GM23248 (cell line): ENCODE results near the gene GABPB1.

Experiments
- EZH2 ChIP-seq: fragments of 200-600 bp; sonication (generic); IDR thresholded peaks from 2 replicates; pipeline ENCODE4 v1.6.1; 2018; ENCODE audit warnings: antibody characterized with exemption, mild to moderate bottlenecking; ENCODE audit not compliant: insufficient read depth, poor library complexity, severe bottlenecking
- EZH2phosphoT487 ChIP-seq: fragments of 200-600 bp; sonication (generic); IDR thresholded peaks from 2 replicates; pipeline ENCODE4 v1.6.1; 2018; ENCODE audit warnings: antibody characterized with exemption, moderate library complexity, mild to moderate bottlenecking, low read depth; ENCODE audit not compliant: insufficient read depth

- no peak for TF ChIP-seq EZH2
- TF ChIP-seq EZH2phosphoT487 = no peak
These were observed 36.3 kb downstream of the GABPB1 start for GRCh38 chr15:50318697-50319096.
